Measurements from ENCODE around the gene RFX3.

The RFX3 gene

GRCh38 chr9:3243683-3244082 is 282.1 kb downstream of the RFX3 start:
- CTCF ChIA-PET = interaction anchor here (0.9 to 5.5 kb wide), 2 partner anchors 9 to 198 kb away, joined by 3 to 27 read pairs; no protein-coding TSS in a partner anchor
- peak in 1 of 3 donors; percentile 11 for DNase-seq
- no peaks in the 10 kb centered on the region for H3K9me3 ChIP-seq (ENCODE audit: control extremely low read depth in 1 of 5, control insufficient read depth in 4 of 5, insufficient read depth in 2 of 5, low read depth in 1 of 5, low read length in 4 of 5)
- POLR2A ChIA-PET = no interaction called here
- H3K27me3 ChIP-seq (replicated peaks in 2 of 5; ENCODE audit: control insufficient read depth in 4 of 5, insufficient read depth in 5 of 5, low read length in 4 of 5) = no peaks in the 10 kb centered on the region
- peaks cover 0 to 11% (median 4%) of the 10 kb centered on the region in 4 experiments for H3K36me3 ChIP-seq (ENCODE audit: control insufficient read depth in 4 of 4, insufficient read depth in 4 of 4, low read length in 3 of 4)
- H3K27ac ChIP-seq (ENCODE audit: insufficient read depth in 1 of 2, low read depth in 1 of 2, low read length in 2 of 2, poor library complexity in 1 of 2, severe bottlenecking in 2 of 2) = no peak overlapping the region
- H3K4me3 ChIP-seq (ENCODE audit: control insufficient read depth in 1 of 7, extremely low read depth in 1 of 7, insufficient read depth in 4 of 7, low read depth in 2 of 7, low read length in 6 of 7) = no peak overlapping the region
- 100% methylated on average over 1 of the region's 4 CpGs for WGBS (ENCODE audit: insufficient coverage)
- H3K4me1 ChIP-seq (ENCODE audit: control extremely low read depth in 1 of 4, control insufficient read depth in 4 of 4, insufficient read depth in 4 of 4, low read length in 3 of 4) = no peaks in the 10 kb centered on the region

- WGBS (ENCODE audit: insufficient coverage) = 100% methylated on average over 1 of the region's 3 CpGs
- ChIA-PET CTCF (interaction anchor here (0.6 to 5.5 kb wide), 11 partner anchors 12 to 1097 kb away, joined by 3 to 27 read pairs (median 3); no protein-coding TSS in a partner anchor), POLR2A (interaction anchor here (1.0 kb wide), 1 partner anchor 87 kb away, joined by 3 read pairs; no protein-coding TSS in a partner anchor)
- Histone ChIP-seq H3K9me3 (ENCODE audit: control extremely low read depth in 1 of 5, control insufficient read depth in 4 of 5, insufficient read depth in 2 of 5, low read depth in 1 of 5, low read length in 4 of 5) (no peaks in the 10 kb centered on the region), H3K36me3 (ENCODE audit: control insufficient read depth in 4 of 4, insufficient read depth in 4 of 4, low read length in 3 of 4) (peaks cover 0 to 6% (median 1%) of the 10 kb centered on the region in 4 experiments), H3K4me3 (ENCODE audit: control insufficient read depth in 1 of 7, extremely low read depth in 1 of 7, insufficient read depth in 4 of 7, low read depth in 2 of 7, low read length in 6 of 7) (no peak overlapping the region), H3K27me3 (replicated peaks in 2 of 5; ENCODE audit: control insufficient read depth in 4 of 5, insufficient read depth in 5 of 5, low read length in 4 of 5) (no peaks in the 10 kb centered on the region), H3K27ac (ENCODE audit: insufficient read depth in 1 of 2, low read depth in 1 of 2, low read length in 2 of 2, poor library complexity in 1 of 2, severe bottlenecking in 2 of 2) (no peak overlapping the region), H3K4me1 (ENCODE audit: control extremely low read depth in 1 of 4, control insufficient read depth in 4 of 4, insufficient read depth in 4 of 4, low read length in 3 of 4) (no peaks in the 10 kb centered on the region)
- DNase-seq = no peak
Measured at GRCh38 chr9:3241290-3241689, 284.5 kb downstream of the RFX3 start.

GRCh38 chr9:3240656-3241268 is 285.0 kb downstream of the RFX3 start:
- CTCF ChIA-PET = interaction anchor here (0.6 to 5.5 kb wide), 9 partner anchors 12 to 1098 kb away, joined by 3 to 27 read pairs (median 3); no protein-coding TSS in a partner anchor
- Histone ChIP-seq H3K4me1 (ENCODE audit: control extremely low read depth in 1 of 4, control insufficient read depth in 4 of 4, insufficient read depth in 4 of 4, low read length in 3 of 4) (no peaks in the 10 kb centered on the region), H3K27ac (ENCODE audit: insufficient read depth in 1 of 2, low read depth in 1 of 2, low read length in 2 of 2, poor library complexity in 1 of 2, severe bottlenecking in 2 of 2) (no peak overlapping the region), H3K27me3 (replicated peaks in 2 of 5; ENCODE audit: control insufficient read depth in 4 of 5, insufficient read depth in 5 of 5, low read length in 4 of 5) (no peaks in the 10 kb centered on the region), H3K4me3 (ENCODE audit: control insufficient read depth in 1 of 7, extremely low read depth in 1 of 7, insufficient read depth in 4 of 7, low read depth in 2 of 7, low read length in 6 of 7) (no peak overlapping the region), H3K9me3 (ENCODE audit: control extremely low read depth in 1 of 5, control insufficient read depth in 4 of 5, insufficient read depth in 2 of 5, low read depth in 1 of 5, low read length in 4 of 5) (no peaks in the 10 kb centered on the region), H3K36me3 (ENCODE audit: control insufficient read depth in 4 of 4, insufficient read depth in 4 of 4, low read length in 3 of 4) (peaks cover 0 to 5% (median 1%) of the 10 kb centered on the region in 4 experiments)
- DNase-seq = peak; percentile 64 to 75 (median 71)
- WGBS (ENCODE audit: insufficient coverage) = 22% methylated on average over 1 of the region's 3 CpGs
- POLR2A ChIA-PET = interaction anchor here (1.0 kb wide), 1 partner anchor 88 kb away, joined by 3 read pairs; no protein-coding TSS in a partner anchor

- Histone ChIP-seq H3K36me3 (ENCODE audit: control insufficient read depth in 4 of 4, insufficient read depth in 4 of 4, low read length in 3 of 4) (peaks cover 0 to 11% (median 1%) of the 10 kb centered on the region in 4 experiments), H3K27me3 (replicated peaks in 2 of 5; ENCODE audit: control insufficient read depth in 4 of 5, insufficient read depth in 5 of 5, low read length in 4 of 5) (no peaks in the 10 kb centered on the region), H3K27ac (ENCODE audit: insufficient read depth in 1 of 2, low read depth in 1 of 2, low read length in 2 of 2, poor library complexity in 1 of 2, severe bottlenecking in 2 of 2) (no peak overlapping the region), H3K4me1 (ENCODE audit: control extremely low read depth in 1 of 4, control insufficient read depth in 4 of 4, insufficient read depth in 4 of 4, low read length in 3 of 4) (no peaks in the 10 kb centered on the region), H3K4me3 (ENCODE audit: control insufficient read depth in 1 of 7, extremely low read depth in 1 of 7, insufficient read depth in 4 of 7, low read depth in 2 of 7, low read length in 6 of 7) (no peak overlapping the region), H3K9me3 (ENCODE audit: control extremely low read depth in 1 of 5, control insufficient read depth in 4 of 5, insufficient read depth in 2 of 5, low read depth in 1 of 5, low read length in 4 of 5) (no peaks in the 10 kb centered on the region)
- POLR2A ChIA-PET = no interaction called here
- WGBS (ENCODE audit: insufficient coverage) = 100% methylated on average over 4 of the region's 4 CpGs
- no peak for DNase-seq
- CTCF ChIA-PET = interaction anchor here (0.7 to 5.5 kb wide), 2 partner anchors 202 to 381 kb away, joined by 3 to 27 read pairs; no protein-coding TSS in a partner anchor
Measured at GRCh38 chr9:3239240-3239639, 286.6 kb downstream of the RFX3 start.

- Histone ChIP-seq H3K9me3 (ENCODE audit: control extremely low read depth in 1 of 5, control insufficient read depth in 4 of 5, insufficient read depth in 2 of 5, low read depth in 1 of 5, low read length in 4 of 5) (no peaks in the 10 kb centered on the region), H3K27ac (ENCODE audit: insufficient read depth in 1 of 2, low read depth in 1 of 2, low read length in 2 of 2, poor library complexity in 1 of 2, severe bottlenecking in 2 of 2) (no peak overlapping the region), H3K27me3 (replicated peaks in 2 of 5; ENCODE audit: control insufficient read depth in 4 of 5, insufficient read depth in 5 of 5, low read length in 4 of 5) (no peaks in the 10 kb centered on the region), H3K4me1 (ENCODE audit: control extremely low read depth in 1 of 4, control insufficient read depth in 4 of 4, insufficient read depth in 4 of 4, low read length in 3 of 4) (no peaks in the 10 kb centered on the region), H3K4me3 (ENCODE audit: control insufficient read depth in 1 of 7, extremely low read depth in 1 of 7, insufficient read depth in 4 of 7, low read depth in 2 of 7, low read length in 6 of 7) (no peak overlapping the region), H3K36me3 (ENCODE audit: control insufficient read depth in 4 of 4, insufficient read depth in 4 of 4, low read length in 3 of 4) (peaks cover 0 to 11% (median 1%) of the 10 kb centered on the region in 4 experiments)
- DNase-seq = no peak
- WGBS (ENCODE audit: insufficient coverage) = 97% methylated on average over 4 of the region's 4 CpGs
- ChIA-PET CTCF (no interaction called here), POLR2A (no interaction called here)
Measured at GRCh38 chr9:3238236-3238635, 287.6 kb downstream of the RFX3 start.

- DNase-seq = no peak
- CTCF ChIA-PET = interaction anchor here (2.1 kb wide), 1 partner anchor 11 kb away, joined by 5 read pairs; no protein-coding TSS in a partner anchor
Measured at GRCh38 chr9:3237121-3237520, 288.7 kb downstream of the RFX3 start.

GRCh38 chr9:3235497-3235896 is 290.3 kb downstream of the RFX3 start:
- Histone ChIP-seq H3K9me3 (ENCODE audit: control extremely low read depth in 1 of 5, control insufficient read depth in 4 of 5, insufficient read depth in 2 of 5, low read depth in 1 of 5, low read length in 4 of 5) (no peaks in the 10 kb centered on the region), H3K4me3 (ENCODE audit: control insufficient read depth in 1 of 7, extremely low read depth in 1 of 7, insufficient read depth in 4 of 7, low read depth in 2 of 7, low read length in 6 of 7) (no peak overlapping the region), H3K27ac (ENCODE audit: insufficient read depth in 1 of 2, low read depth in 1 of 2, low read length in 2 of 2, poor library complexity in 1 of 2, severe bottlenecking in 2 of 2) (no peak overlapping the region), H3K36me3 (ENCODE audit: control insufficient read depth in 4 of 4, insufficient read depth in 4 of 4, low read length in 3 of 4) (peaks cover 0 to 11% (median 1%) of the 10 kb centered on the region in 4 experiments), H3K27me3 (replicated peaks in 2 of 5; ENCODE audit: control insufficient read depth in 4 of 5, insufficient read depth in 5 of 5, low read length in 4 of 5) (no peaks in the 10 kb centered on the region), H3K4me1 (ENCODE audit: control extremely low read depth in 1 of 4, control insufficient read depth in 4 of 4, insufficient read depth in 4 of 4, low read length in 3 of 4) (no peaks in the 10 kb centered on the region)
- DNase-seq = no peak
- WGBS (ENCODE audit: insufficient coverage) = no CpG with 5 or more reads among the region's 1 CpG
- ChIA-PET POLR2A (no interaction called here), CTCF (interaction anchor here (1.2 to 2.1 kb wide), 4 partner anchors 9 to 205 kb away, joined by 3 to 6 read pairs (median 4); no protein-coding TSS in a partner anchor)

More at GRCh38 chr9:3237121-3237520, 288.7 kb downstream of the RFX3 start:
- no peak overlapping the region for H3K27ac ChIP-seq (ENCODE audit: insufficient read depth in 1 of 2, low read depth in 1 of 2, low read length in 2 of 2, poor library complexity in 1 of 2, severe bottlenecking in 2 of 2)
- H3K36me3 ChIP-seq (ENCODE audit: control insufficient read depth in 4 of 4, insufficient read depth in 4 of 4, low read length in 3 of 4) = peaks cover 0 to 11% (median 1%) of the 10 kb centered on the region in 4 experiments
- no peaks in the 10 kb centered on the region for H3K4me1 ChIP-seq (ENCODE audit: control extremely low read depth in 1 of 4, control insufficient read depth in 4 of 4, insufficient read depth in 4 of 4, low read length in 3 of 4)
- H3K27me3 ChIP-seq (replicated peaks in 2 of 5; ENCODE audit: control insufficient read depth in 4 of 5, insufficient read depth in 5 of 5, low read length in 4 of 5) = no peaks in the 10 kb centered on the region
- H3K9me3 ChIP-seq (ENCODE audit: control extremely low read depth in 1 of 5, control insufficient read depth in 4 of 5, insufficient read depth in 2 of 5, low read depth in 1 of 5, low read length in 4 of 5) = no peaks in the 10 kb centered on the region
- POLR2A ChIA-PET = no interaction called here
- no peak overlapping the region for H3K4me3 ChIP-seq (ENCODE audit: control insufficient read depth in 1 of 7, extremely low read depth in 1 of 7, insufficient read depth in 4 of 7, low read depth in 2 of 7, low read length in 6 of 7)

Measured in common myeloid progenitor, CD34-positive (primary cell).